HEK293 (cell line): ENCODE measurements around the gene SYTL5.

ENCODE experiments used
- CTCF ChIA-PET: fragments of 350-600 bp; formaldehyde crosslinking; extraction: SDS; loops from one replicate; lab custom pipeline; 2021; ENCODE audit warnings: antibody characterized with exemption; lab: Yijun Ruan, JAX
- POLR2A ChIA-PET: fragments of 300-600 bp; formaldehyde crosslinking; extraction: SDS; loops from one replicate; lab custom pipeline; 2020; ENCODE audit warnings: antibody characterized with exemption, inconsistent platforms; lab: Yijun Ruan, JAX
- H3K27ac ChIP-seq: fragments of 200-500 bp; sonication (Bioruptor generic); 2 replicates; pipeline ENCODE4 v1.5.1; 2014; ENCODE audit warnings: low read depth, low read length, control low read depth, inconsistent platforms; ENCODE audit errors: extremely low read depth
- H3K36me3 ChIP-seq, 2 experiments: fragments of 200-500 bp in 1 of 2; sonication (Bioruptor generic) in 1 of 2; 1 replicate in 1 of 2; 2 replicates in 1 of 2; pipeline ENCODE4 v1.5.1; 2014 to 2017; ENCODE audit warnings: inconsistent platforms in 2 of 2, low read length in 2 of 2; ENCODE audit not compliant: control insufficient read depth in 2 of 2, insufficient read depth in 1 of 2
- H3K4me1 ChIP-seq: fragments of 200-500 bp; sonication (Bioruptor generic); 2 replicates; pipeline ENCODE4 v1.5.1; 2014; ENCODE audit warnings: mild to moderate bottlenecking, low read length, inconsistent platforms; ENCODE audit not compliant: control insufficient read depth, insufficient read depth
- H3K4me3 ChIP-seq: 2 replicates; pipeline ENCODE4 v1.5.1; 2011; ENCODE audit warnings: low read depth, mild to moderate bottlenecking, control low read depth, low read length, moderate library complexity
- H3K9me3 ChIP-seq: fragments of 200-500 bp; sonication (Bioruptor generic); 2 replicates; pipeline ENCODE4 v1.5.1; 2014; ENCODE audit warnings: low read depth, low read length, inconsistent platforms; ENCODE audit not compliant: control insufficient read depth, insufficient read depth
- EGR2 ChIP-seq: fragments of 450-650 bp; formaldehyde crosslinking; IDR thresholded peaks from 2 replicates; pipeline ENCODE4 v1.5.1; 2016; ENCODE audit warnings: low read depth, missing biosample characterization, missing genetic modification characterization
- MEIS1 ChIP-seq: sonication (generic); formaldehyde crosslinking; IDR thresholded peaks from 2 replicates; pipeline ENCODE4 v1.8.1; 2022; ENCODE audit warnings: missing genetic modification reagents, mild to moderate bottlenecking, borderline replicate concordance
- MZF1 ChIP-seq: fragments of 450-650 bp; formaldehyde crosslinking; IDR thresholded peaks from 2 replicates; pipeline ENCODE4 v1.5.1; 2017; ENCODE audit warnings: missing biosample characterization, missing genetic modification characterization, borderline replicate concordance
- SP2 ChIP-seq: fragments of 450-650 bp; formaldehyde crosslinking; IDR thresholded peaks from 2 replicates; pipeline ENCODE4 v1.5.1; 2016; ENCODE audit warnings: missing biosample characterization, missing genetic modification characterization
- ZBTB8A ChIP-seq: fragments of 450-650 bp; formaldehyde crosslinking; IDR thresholded peaks from 2 replicates; pipeline ENCODE4 v1.5.1; 2016; ENCODE audit warnings: missing biosample characterization, missing genetic modification characterization
- ZFHX2 ChIP-seq: fragments of 450-650 bp; formaldehyde crosslinking; conservative IDR thresholded peaks from 2 replicates; pipeline ENCODE4 v1.5.1; 2016; ENCODE audit warnings: missing biosample characterization, missing genetic modification characterization
- ZNF10 ChIP-seq: fragments of 450-650 bp; formaldehyde crosslinking; IDR thresholded peaks from 2 replicates; pipeline ENCODE4 v1.5.1; 2017; ENCODE audit warnings: missing biosample characterization, missing genetic modification characterization
- ZNF362 ChIP-seq: fragments of 450-650 bp; formaldehyde crosslinking; IDR thresholded peaks from 2 replicates; pipeline ENCODE4 v1.5.1; 2016; ENCODE audit warnings: missing biosample characterization, missing genetic modification characterization
- ZNF501 ChIP-seq: fragments of 450-650 bp; formaldehyde crosslinking; IDR thresholded peaks from 2 replicates; pipeline ENCODE4 v1.5.1; 2016; ENCODE audit warnings: missing biosample characterization, missing genetic modification characterization
- ZNF544 ChIP-seq: fragments of 450-650 bp; formaldehyde crosslinking; IDR thresholded peaks from 2 replicates; pipeline ENCODE4 v1.5.0; 2017; ENCODE audit warnings: missing biosample characterization, missing genetic modification characterization
- ZNF558 ChIP-seq: fragments of 450-650 bp; formaldehyde crosslinking; IDR thresholded peaks from 2 replicates; pipeline ENCODE4 v1.5.1; 2016; ENCODE audit warnings: missing biosample characterization, missing genetic modification characterization
- ZNF596 ChIP-seq: fragments of 450-650 bp; IDR thresholded peaks from 2 replicates; pipeline ENCODE4 v1.5.0; 2018; ENCODE audit warnings: missing biosample characterization, mild to moderate bottlenecking, missing genetic modification characterization, moderate library complexity
- ZNF626 ChIP-seq: fragments of 450-650 bp; sonication (Bioruptor Pico); formaldehyde crosslinking; IDR thresholded peaks from 2 replicates; pipeline ENCODE4 v1.5.1; 2018; ENCODE audit warnings: missing biosample characterization, missing genetic modification characterization, inconsistent platforms
- TF ChIP-seq, protein P1 (sequence below): fragments of 450-650 bp; formaldehyde crosslinking; conservative IDR thresholded peaks from 2 replicates; pipeline ENCODE4 v1.5.1; 2016; ENCODE audit warnings: low read depth, missing biosample characterization, missing genetic modification characterization
- TF ChIP-seq, protein P2 (sequence below): fragments of 450-650 bp; formaldehyde crosslinking; IDR thresholded peaks from 2 replicates; pipeline ENCODE4 v1.5.1; 2016; ENCODE audit warnings: missing biosample characterization, missing genetic modification characterization

SYTL5 gene

GRCh38 chrX:38138157-38138891, 132.0 kb downstream of the SYTL5 start (continued):
- no peak for TF ChIP-seq ZNF596 (tag by site-specific recombination)
- TF ChIP-seq ZBTB8A (tag by site-specific recombination) = no peak
- TF ChIP-seq ZNF501 (tag by site-specific recombination) = no peak

GRCh38 chrX:38138900-38139299, 132.5 kb downstream of the SYTL5 start:
- H3K4me3 ChIP-seq = no peak overlapping the region
- H3K4me1 ChIP-seq = no peaks in the 10 kb centered on the region
- H3K27ac ChIP-seq = no peak overlapping the region
- no peaks in the 10 kb centered on the region for H3K9me3 ChIP-seq
- TF ChIP-seq ZFHX2 (no peak), MZF1 (tag by site-specific recombination) (no peak), SP2 (tag by site-specific recombination) (no peak), ZNF558 (tag by site-specific recombination) (no peak), MEIS1 (CRISPR knock-in tag) (no peak), ZNF626 (tag by site-specific recombination) (no peak), ZNF362 (tag by site-specific recombination) (no peak), ZNF10 (tag by site-specific recombination) (no peak), ZNF544 (no peak)
- TF ChIP-seq, protein P1, sequence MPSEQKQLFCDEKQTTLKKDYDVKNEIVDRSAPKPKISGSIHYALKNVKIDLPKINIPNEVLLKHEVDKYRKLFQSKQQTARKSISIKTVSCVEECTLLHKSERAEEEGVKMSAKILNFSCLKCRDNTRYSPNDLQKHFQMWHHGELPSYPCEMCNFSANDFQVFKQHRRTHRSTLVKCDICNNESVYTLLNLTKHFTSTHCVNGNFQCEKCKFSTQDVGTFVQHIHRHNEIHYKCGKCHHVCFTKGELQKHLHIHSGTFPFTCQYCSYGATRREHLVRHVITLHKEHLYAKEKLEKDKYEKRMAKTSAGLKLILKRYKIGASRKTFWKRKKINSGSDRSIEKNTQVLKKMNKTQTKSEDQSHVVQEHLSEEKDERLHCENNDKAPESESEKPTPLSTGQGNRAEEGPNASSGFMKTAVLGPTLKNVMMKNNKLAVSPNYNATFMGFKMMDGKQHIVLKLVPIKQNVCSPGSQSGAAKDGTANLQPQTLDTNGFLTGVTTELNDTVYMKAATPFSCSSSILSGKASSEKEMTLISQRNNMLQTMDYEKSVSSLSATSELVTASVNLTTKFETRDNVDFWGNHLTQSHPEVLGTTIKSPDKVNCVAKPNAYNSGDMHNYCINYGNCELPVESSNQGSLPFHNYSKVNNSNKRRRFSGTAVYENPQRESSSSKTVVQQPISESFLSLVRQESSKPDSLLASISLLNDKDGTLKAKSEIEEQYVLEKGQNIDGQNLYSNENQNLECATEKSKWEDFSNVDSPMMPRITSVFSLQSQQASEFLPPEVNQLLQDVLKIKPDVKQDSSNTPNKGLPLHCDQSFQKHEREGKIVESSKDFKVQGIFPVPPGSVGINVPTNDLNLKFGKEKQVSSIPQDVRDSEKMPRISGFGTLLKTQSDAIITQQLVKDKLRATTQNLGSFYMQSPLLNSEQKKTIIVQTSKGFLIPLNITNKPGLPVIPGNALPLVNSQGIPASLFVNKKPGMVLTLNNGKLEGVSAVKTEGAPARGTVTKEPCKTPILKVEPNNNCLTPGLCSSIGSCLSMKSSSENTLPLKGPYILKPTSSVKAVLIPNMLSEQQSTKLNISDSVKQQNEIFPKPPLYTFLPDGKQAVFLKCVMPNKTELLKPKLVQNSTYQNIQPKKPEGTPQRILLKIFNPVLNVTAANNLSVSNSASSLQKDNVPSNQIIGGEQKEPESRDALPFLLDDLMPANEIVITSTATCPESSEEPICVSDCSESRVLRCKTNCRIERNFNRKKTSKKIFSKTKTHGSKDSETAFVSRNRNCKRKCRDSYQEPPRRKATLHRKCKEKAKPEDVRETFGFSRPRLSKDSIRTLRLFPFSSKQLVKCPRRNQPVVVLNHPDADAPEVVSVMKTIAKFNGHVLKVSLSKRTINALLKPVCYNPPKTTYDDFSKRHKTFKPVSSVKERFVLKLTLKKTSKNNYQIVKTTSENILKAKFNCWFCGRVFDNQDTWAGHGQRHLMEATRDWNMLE = no peak
- ChIA-PET CTCF (no interaction called here), POLR2A (no interaction called here)
- no peaks in the 10 kb centered on the region for H3K36me3 ChIP-seq

DNA sequence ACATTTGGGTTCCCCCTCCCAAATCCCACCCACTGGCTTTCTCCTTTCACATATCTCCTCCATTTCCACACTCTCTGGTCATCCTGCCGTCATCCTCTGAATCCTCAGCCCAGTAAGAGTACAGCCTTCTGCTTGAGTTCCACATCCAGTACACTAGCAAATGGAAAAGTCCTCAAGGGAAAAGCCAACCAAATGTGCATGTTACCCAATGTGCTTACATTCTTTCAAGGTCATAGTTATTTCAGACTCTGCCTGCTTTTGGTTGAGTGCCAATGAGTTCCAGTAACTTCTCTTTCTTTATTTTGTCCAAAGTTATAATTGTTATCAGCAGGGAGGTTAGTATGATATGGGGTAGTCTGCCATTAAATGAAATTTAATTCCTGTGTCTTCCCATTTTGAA, 136.3 kb downstream of the SYTL5 start:
- ChIA-PET CTCF (interaction anchor here (0.7 kb wide), 1 partner anchor 219 kb away, joined by 3 read pairs; no protein-coding TSS in a partner anchor), POLR2A (no interaction called here)
- no peaks in the 10 kb centered on the region for H3K9me3 ChIP-seq
- no peak for TF ChIP-seq EGR2
- TF ChIP-seq, protein P2, sequence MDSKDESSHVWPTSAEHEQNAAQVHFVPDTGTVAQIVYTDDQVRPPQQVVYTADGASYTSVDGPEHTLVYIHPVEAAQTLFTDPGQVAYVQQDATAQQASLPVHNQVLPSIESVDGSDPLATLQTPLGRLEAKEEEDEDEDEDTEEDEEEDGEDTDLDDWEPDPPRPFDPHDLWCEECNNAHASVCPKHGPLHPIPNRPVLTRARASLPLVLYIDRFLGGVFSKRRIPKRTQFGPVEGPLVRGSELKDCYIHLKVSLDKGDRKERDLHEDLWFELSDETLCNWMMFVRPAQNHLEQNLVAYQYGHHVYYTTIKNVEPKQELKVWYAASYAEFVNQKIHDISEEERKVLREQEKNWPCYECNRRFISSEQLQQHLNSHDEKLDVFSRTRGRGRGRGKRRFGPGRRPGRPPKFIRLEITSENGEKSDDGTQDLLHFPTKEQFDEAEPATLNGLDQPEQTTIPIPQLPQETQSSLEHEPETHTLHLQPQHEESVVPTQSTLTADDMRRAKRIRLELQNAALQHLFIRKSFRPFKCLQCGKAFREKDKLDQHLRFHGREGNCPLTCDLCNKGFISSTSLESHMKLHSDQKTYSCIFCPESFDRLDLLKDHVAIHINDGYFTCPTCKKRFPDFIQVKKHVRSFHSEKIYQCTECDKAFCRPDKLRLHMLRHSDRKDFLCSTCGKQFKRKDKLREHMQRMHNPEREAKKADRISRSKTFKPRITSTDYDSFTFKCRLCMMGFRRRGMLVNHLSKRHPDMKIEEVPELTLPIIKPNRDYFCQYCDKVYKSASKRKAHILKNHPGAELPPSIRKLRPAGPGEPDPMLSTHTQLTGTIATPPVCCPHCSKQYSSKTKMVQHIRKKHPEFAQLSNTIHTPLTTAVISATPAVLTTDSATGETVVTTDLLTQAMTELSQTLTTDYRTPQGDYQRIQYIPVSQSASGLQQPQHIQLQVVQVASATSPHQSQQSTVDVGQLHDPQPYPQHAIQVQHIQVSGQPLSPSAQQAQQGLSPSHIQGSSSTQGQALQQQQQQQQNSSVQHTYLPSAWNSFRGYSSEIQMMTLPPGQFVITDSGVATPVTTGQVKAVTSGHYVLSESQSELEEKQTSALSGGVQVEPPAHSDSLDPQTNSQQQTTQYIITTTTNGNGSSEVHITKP = 0 out of 2 replicates have a peak, but pooled peaks have one; percentile 13
- H3K4me1 ChIP-seq = no peaks in the 10 kb centered on the region
- no peak overlapping the region for H3K27ac ChIP-seq
- H3K36me3 ChIP-seq = no peaks in the 10 kb centered on the region
- H3K4me3 ChIP-seq = no peak overlapping the region
